Astrocyte of the cerebellum (primary cell): ENCODE results near the gene APOBEC2.

Source experiments
- DNase-seq: peaks from one replicate; pipeline ENCODE4 v3.0.0-alpha.2; 2011; ENCODE audit warnings: low read depth
- H3K4me3 ChIP-seq: 2 replicates; pipeline ENCODE4 v1.5.1; 2011; ENCODE audit warnings: mild to moderate bottlenecking, low read depth, low read length, moderate library complexity
- in situ Hi-C: cut with HindIII; loops from 2 replicates; pipeline ENCODE4 v1.10.0; 2017; ENCODE audit warnings: low sequenced_read_pairs
- TF ChIP-seq, protein P1 (sequence below): IDR thresholded peaks from 2 replicates; pipeline ENCODE4 v1.5.1; 2012; ENCODE audit warnings: low read length, low read depth, moderate library complexity, mild to moderate bottlenecking; ENCODE audit errors: missing control alignments

Gene APOBEC2

DNA sequence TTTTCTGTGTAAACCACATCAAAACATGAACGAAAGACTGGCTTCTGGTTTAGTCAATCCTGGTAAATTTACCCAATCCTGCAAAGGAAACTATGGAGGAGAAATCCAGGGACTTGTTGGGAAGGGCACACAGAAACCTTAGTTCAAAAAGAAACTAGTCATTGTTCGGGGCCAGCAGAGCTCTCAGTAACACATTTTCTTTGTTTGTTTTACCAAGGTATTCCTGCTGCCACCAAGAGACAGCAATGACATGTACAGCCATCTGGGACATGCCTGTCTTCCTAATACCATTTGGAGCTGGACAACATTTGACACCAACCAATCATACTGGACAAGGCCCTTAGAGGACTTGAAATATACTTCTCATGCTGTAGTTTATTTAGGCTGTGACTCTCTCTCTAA is 10.9 kb downstream of the APOBEC2 start:
- in situ Hi-C loops = loop anchor here (25.0 kb wide), 1 partner anchor 1702 kb away; no protein-coding TSS in a partner anchor
- TF ChIP-seq, protein P1, sequence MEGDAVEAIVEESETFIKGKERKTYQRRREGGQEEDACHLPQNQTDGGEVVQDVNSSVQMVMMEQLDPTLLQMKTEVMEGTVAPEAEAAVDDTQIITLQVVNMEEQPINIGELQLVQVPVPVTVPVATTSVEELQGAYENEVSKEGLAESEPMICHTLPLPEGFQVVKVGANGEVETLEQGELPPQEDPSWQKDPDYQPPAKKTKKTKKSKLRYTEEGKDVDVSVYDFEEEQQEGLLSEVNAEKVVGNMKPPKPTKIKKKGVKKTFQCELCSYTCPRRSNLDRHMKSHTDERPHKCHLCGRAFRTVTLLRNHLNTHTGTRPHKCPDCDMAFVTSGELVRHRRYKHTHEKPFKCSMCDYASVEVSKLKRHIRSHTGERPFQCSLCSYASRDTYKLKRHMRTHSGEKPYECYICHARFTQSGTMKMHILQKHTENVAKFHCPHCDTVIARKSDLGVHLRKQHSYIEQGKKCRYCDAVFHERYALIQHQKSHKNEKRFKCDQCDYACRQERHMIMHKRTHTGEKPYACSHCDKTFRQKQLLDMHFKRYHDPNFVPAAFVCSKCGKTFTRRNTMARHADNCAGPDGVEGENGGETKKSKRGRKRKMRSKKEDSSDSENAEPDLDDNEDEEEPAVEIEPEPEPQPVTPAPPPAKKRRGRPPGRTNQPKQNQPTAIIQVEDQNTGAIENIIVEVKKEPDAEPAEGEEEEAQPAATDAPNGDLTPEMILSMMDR = no peak
- DNase-seq = no peak
- no peak overlapping the region for H3K4me3 ChIP-seq

DNA sequence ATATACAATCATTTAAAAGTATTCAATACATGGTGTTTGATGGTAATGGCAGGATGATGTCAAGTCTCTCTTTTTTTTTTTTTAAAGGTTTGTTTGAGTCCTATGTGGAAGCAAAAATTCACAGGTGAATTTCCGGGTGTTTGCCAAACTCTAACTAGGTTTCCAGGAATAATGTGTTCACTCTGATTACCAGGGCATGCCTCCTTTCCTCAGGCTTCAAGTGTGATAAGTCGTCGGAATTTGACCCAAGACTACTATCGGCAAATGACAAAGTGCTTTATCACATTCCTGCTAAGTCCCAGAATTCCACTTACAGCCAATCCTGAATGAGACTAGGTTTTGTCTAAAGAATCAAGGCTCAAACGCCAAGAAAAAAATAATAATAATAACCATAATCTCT is 11.8 kb downstream of the APOBEC2 start:
- no peak for DNase-seq
- TF ChIP-seq, protein P1 = no peak
- no peak overlapping the region for H3K4me3 ChIP-seq
- in situ Hi-C loops = loop anchor here (25.0 kb wide), 1 partner anchor 1703 kb away; no protein-coding TSS in a partner anchor

DNA sequence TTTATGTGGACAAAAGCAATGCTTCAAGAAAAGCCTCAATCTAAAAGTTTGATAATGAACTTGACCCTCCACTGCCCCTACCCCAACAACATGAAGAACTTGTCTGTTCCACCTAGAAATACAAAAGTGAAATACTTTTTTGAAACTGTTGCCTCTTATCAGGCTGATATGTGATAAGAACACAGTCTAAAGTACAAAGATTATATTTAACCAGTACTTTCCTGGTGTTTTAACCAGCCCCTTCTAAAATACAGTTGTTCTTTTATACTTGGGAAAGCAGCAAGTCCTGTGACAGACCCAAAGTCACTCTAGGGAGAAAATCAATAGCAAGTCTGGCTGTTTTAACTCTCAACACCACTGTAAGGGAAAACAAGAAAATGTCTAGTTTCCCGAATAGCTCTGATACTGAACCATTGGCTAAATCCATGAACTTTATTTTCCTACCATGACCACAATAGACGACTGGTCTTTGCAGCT is 12.6 kb downstream of the APOBEC2 start:
- no peak overlapping the region for H3K4me3 ChIP-seq
- TF ChIP-seq, protein P1 = no peak
- DNase-seq = no peak
- in situ Hi-C loops = loop anchor here (25.0 kb wide), 1 partner anchor 1703 kb away; no protein-coding TSS in a partner anchor

DNA sequence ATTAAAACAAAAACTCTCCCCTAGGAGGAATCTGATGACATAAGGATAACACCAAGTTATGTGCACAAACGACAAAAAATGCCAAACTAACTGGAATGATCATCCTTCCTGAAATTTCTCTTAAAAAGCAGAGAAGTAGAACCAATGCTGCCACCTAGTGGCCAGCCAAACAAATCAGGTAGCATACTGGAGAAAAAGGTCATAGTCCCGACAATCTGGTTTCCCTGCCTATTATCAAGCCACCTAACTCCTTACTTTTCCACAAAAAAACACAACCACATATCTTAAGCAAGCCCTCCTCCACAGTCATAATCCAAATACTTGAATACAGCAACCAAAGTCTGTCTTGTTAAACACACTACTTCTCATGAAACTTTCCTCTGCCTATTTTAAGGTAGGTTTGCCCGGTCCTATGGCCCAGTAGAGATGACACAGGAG is 13.9 kb downstream of the APOBEC2 start:
- TF ChIP-seq, protein P1 = peak; percentile 78
- in situ Hi-C loops = loop anchor here (25.0 kb wide), 1 partner anchor 1705 kb away; no protein-coding TSS in a partner anchor
- DNase-seq = peak; percentile 76

DNA sequence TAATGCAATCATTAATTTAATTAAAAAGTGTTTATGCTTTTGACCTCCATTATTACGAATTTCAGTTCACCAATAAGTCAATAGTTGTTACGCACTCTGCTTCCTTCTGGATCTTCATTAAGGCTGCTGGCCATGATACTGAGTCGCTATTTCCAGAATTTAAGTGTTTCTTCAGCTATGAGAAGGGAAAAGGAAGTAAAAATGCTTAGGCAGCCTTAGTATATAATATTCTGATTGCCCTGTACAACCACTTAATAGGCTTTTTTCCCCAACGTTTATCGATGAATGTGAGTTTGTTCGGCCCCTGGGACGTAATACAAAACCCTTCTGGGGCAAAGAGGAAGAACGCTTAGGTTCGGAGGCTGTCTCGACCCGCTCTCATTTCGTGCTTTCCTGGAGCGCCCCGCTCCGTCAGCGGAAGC is 18.5 kb downstream of the APOBEC2 start:
- peak overlapping the region; percentile 88 for H3K4me3 ChIP-seq
- TF ChIP-seq, protein P1 = no peak
- no peak for DNase-seq
- in situ Hi-C loops = loop anchor here (25.0 kb wide), 1 partner anchor 1709 kb away; no protein-coding TSS in a partner anchor

More for the DNA sequence above, 13.9 kb downstream of the APOBEC2 start:
- H3K4me3 ChIP-seq = no peak overlapping the region

DNA sequence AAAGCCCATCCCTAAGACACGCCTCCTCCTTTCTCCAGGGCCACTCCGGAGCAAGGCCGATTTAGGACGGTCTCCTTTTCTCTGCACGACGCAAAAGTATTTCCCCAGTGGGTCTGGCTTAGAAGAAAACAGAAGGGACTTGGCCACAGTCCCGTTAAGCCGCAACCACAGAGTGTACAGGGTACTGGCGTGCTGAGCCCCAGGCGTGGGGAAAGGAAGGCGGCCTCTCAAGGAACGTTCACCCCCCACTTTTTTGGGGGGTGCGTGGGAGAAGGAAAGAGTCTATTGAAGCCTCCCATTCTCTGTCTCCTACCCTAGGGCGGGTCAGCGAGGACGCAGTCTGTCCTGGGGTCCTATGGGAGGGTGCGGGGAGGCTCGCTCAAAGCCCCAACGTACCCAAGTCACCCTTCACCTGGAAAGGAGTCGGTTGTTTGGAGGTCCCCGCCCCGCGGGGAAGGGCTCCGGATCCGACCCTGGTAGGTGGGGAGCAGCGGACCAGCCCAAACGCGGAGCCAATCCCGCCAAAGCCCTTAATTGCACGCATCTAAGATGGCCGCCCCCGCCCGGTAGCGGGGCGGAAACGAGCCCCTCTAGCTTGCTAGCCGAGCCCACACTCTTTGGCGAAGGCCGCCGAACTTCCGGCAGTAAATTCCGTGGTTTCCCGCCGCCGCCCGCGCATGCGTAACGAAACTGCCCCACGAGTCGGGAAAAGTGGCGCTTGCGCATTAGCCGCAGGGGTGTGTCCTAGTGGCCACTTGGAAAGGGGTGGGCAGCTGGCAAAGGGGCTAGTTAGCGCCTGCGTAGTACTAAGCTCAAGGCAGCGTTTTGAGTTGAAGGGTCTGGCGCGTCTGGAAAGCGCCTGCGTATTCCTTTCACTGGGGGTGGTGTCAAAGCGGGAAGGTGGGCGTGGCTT is 19.2 kb downstream of the APOBEC2 start, which contains the start of gene OARD1:
OARD1 (minus strand) TSS at position 434 of the 913 bp plus-strand sequence. CDS start 722 bp downstream, outside the sequence.
- TF ChIP-seq, protein P1 = no peak
- in situ Hi-C loops = loop anchor here (25.0 kb wide), 1 partner anchor 1710 kb away; no protein-coding TSS in a partner anchor
- DNase-seq = peak; percentile 99
- H3K4me3 ChIP-seq = peak within 1 kb of the TSS; percentile 88
